Effector memory CD4-positive, alpha-beta T cell (primary cell): ENCODE results near the gene SPOCD1.

Experiments
- DNase-seq, 3 donors: peaks; one replicate each; pipeline ENCODE4 v3.0.0-alpha.2; 2020
- H3K27ac ChIP-seq: 2 replicates; pipeline ENCODE4 v1.7.0; 2013; ENCODE audit warnings: mild to moderate bottlenecking, low read length, moderate library complexity; ENCODE audit not compliant: insufficient read depth, poor library complexity, severe bottlenecking
- H3K27me3 ChIP-seq: replicated peaks from 2 replicates; pipeline ENCODE4 v1.7.0; 2013; ENCODE audit warnings: mild to moderate bottlenecking, low read length; ENCODE audit not compliant: insufficient read depth, control insufficient read depth, poor library complexity, severe bottlenecking
- H3K36me3 ChIP-seq: 2 replicates; pipeline ENCODE4 v1.7.0; 2013; ENCODE audit warnings: mild to moderate bottlenecking, low read length, moderate library complexity; ENCODE audit not compliant: control insufficient read depth, insufficient read depth
- H3K4me1 ChIP-seq: 2 replicates; pipeline ENCODE4 v1.7.0; 2013; ENCODE audit warnings: low read length, mild to moderate bottlenecking; ENCODE audit not compliant: control insufficient read depth, insufficient read depth, poor library complexity, severe bottlenecking
- H3K4me3 ChIP-seq: 2 replicates; pipeline ENCODE4 v1.7.0; 2013; ENCODE audit warnings: low read length, low read depth, mild to moderate bottlenecking; ENCODE audit not compliant: insufficient read depth, poor library complexity, severe bottlenecking
- H3K9me3 ChIP-seq: 2 replicates; pipeline ENCODE4 v1.7.0; 2013; ENCODE audit warnings: mild to moderate bottlenecking, low read length, moderate library complexity; ENCODE audit not compliant: control insufficient read depth

SPOCD1 gene

GRCh38 chr1:31783846-31784245 lies 32.0 kb downstream of the SPOCD1 start:
- H3K36me3 ChIP-seq: no peaks in the 10 kb centered on the region
- DNase-seq: no peak
- H3K27ac ChIP-seq: no peak overlapping the region
- H3K9me3 ChIP-seq: no peaks in the 10 kb centered on the region
- no peak overlapping the region for H3K4me3 ChIP-seq
- no peaks in the 10 kb centered on the region for H3K27me3 ChIP-seq
- H3K4me1 ChIP-seq: peaks cover 3% of the 10 kb centered on the region

- Histone ChIP-seq H3K27ac (no peak overlapping the region), H3K4me1 (peaks cover 3% of the 10 kb centered on the region), H3K4me3 (no peak overlapping the region), H3K36me3 (no peaks in the 10 kb centered on the region), H3K9me3 (no peaks in the 10 kb centered on the region), H3K27me3 (no peaks in the 10 kb centered on the region)
- no peak for DNase-seq
These were observed 33.1 kb downstream of the SPOCD1 start for GRCh38 chr1:31782421-31783410.

GRCh38 chr1:31781756-31782371 lies 34.0 kb downstream of the SPOCD1 start:
- Histone ChIP-seq H3K4me1 (peaks cover 3% of the 10 kb centered on the region), H3K9me3 (no peaks in the 10 kb centered on the region), H3K36me3 (no peaks in the 10 kb centered on the region), H3K27ac (peak overlapping the region; percentile 25), H3K27me3 (no peaks in the 10 kb centered on the region), H3K4me3 (no peak overlapping the region)
- no peak for DNase-seq

- H3K9me3 ChIP-seq: no peaks in the 10 kb centered on the region
- no peaks in the 10 kb centered on the region for H3K36me3 ChIP-seq
- H3K4me3 ChIP-seq: no peak overlapping the region
- peak overlapping the region; percentile 25 for H3K27ac ChIP-seq
- H3K27me3 ChIP-seq: no peaks in the 10 kb centered on the region
- H3K4me1 ChIP-seq: peaks cover 3% of the 10 kb centered on the region
- DNase-seq: no peak
These were observed 34.6 kb downstream of the SPOCD1 start for GRCh38 chr1:31781138-31781755.

GRCh38 chr1:31780632-31781031 lies 35.2 kb downstream of the SPOCD1 start:
- Histone ChIP-seq H3K4me3 (no peak overlapping the region), H3K27ac (no peak overlapping the region), H3K36me3 (no peaks in the 10 kb centered on the region), H3K4me1 (peaks cover 3% of the 10 kb centered on the region), H3K9me3 (no peaks in the 10 kb centered on the region), H3K27me3 (no peaks in the 10 kb centered on the region)
- no peak for DNase-seq

- Histone ChIP-seq H3K27me3 (no peaks in the 10 kb centered on the region), H3K4me1 (peaks cover 3% of the 10 kb centered on the region)
- no peak for DNase-seq
These were observed 36.1 kb downstream of the SPOCD1 start for GRCh38 chr1:31779687-31780086.

GRCh38 chr1:31778763-31779488 lies 36.9 kb downstream of the SPOCD1 start:
- no peak for DNase-seq
- no peak overlapping the region for H3K4me3 ChIP-seq
- H3K36me3 ChIP-seq: no peaks in the 10 kb centered on the region
- H3K27ac ChIP-seq: no peak overlapping the region
- H3K27me3 ChIP-seq: no peaks in the 10 kb centered on the region
- no peaks in the 10 kb centered on the region for H3K9me3 ChIP-seq
- H3K4me1 ChIP-seq: peaks cover 3% of the 10 kb centered on the region

More at GRCh38 chr1:31779687-31780086, 36.1 kb downstream of the SPOCD1 start:
- H3K4me3 ChIP-seq: no peak overlapping the region
- no peaks in the 10 kb centered on the region for H3K9me3 ChIP-seq
- H3K27ac ChIP-seq: no peak overlapping the region
- H3K36me3 ChIP-seq: no peaks in the 10 kb centered on the region

- Histone ChIP-seq H3K36me3 (no peaks in the 10 kb centered on the region), H3K9me3 (no peaks in the 10 kb centered on the region), H3K4me3 (no peak overlapping the region), H3K4me1 (peaks cover 19% of the 10 kb centered on the region), H3K27ac (no peak overlapping the region), H3K27me3 (no peaks in the 10 kb centered on the region)
- no peak for DNase-seq
These were observed 39.3 kb downstream of the SPOCD1 start for GRCh38 chr1:31776516-31776915.

GRCh38 chr1:31776032-31776431 lies 39.8 kb downstream of the SPOCD1 start:
- no peak for DNase-seq
- no peaks in the 10 kb centered on the region for H3K27me3 ChIP-seq
- H3K27ac ChIP-seq: no peak overlapping the region
- H3K4me1 ChIP-seq: peaks cover 20% of the 10 kb centered on the region
- H3K9me3 ChIP-seq: no peaks in the 10 kb centered on the region
- no peaks in the 10 kb centered on the region for H3K36me3 ChIP-seq
- no peak overlapping the region for H3K4me3 ChIP-seq
